GM12864 (cell line): ENCODE measurements around the gene SENP2.
"Not testable (repeated sequence)": the region's sequence is repeated elsewhere in the genome, so short reads cannot be mapped to it uniquely, and the experiment has no call there.

Experiments
- DNase-seq: peaks from one replicate; pipeline ENCODE4 v3.0.0-alpha.2; 2011; ENCODE audit warnings: low read depth
- H3K4me3 ChIP-seq: 2 replicates; pipeline ENCODE4 v1.5.1; 2011; ENCODE audit warnings: mild to moderate bottlenecking, low read depth, low read length, control low read depth
- TF ChIP-seq, protein P1 (sequence below): IDR thresholded peaks from 2 replicates; pipeline ENCODE4 v1.5.1; 2011; ENCODE audit warnings: low read depth, mild to moderate bottlenecking, moderate library complexity, low read length, control low read depth, inconsistent platforms; ENCODE audit errors: missing control alignments

Gene SENP2

DNA sequence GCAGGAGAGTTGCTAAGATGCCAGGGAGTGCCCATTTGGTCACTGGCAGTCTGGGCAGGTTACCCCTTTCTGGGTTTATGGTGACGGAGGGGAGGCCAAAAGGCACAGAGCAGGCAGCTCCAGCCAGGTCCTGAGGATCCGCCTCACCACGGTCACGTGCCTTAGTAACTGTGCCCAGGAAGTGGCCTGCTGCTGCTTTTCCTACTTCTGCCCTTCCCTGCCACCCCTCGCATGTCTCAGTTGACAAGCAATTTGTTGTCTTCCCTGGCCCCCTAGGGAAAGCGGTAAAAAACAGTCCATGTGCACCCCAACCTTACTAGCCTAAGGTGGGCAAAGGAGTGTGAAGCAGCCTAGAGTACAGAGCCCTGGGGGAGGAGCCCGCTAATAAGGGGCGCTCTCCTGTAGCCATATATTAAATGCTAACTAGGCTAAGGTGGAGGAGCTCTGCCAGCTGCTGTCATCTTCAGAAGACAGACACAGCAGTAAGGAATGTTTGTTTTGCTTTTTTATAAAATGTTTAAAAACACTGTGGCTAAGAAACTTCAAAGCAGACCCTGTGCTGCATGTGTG lies 24.6 kb upstream of the SENP2 start:
- no peak for DNase-seq
- H3K4me3 ChIP-seq = no peak overlapping the region
- TF ChIP-seq, protein P1, sequence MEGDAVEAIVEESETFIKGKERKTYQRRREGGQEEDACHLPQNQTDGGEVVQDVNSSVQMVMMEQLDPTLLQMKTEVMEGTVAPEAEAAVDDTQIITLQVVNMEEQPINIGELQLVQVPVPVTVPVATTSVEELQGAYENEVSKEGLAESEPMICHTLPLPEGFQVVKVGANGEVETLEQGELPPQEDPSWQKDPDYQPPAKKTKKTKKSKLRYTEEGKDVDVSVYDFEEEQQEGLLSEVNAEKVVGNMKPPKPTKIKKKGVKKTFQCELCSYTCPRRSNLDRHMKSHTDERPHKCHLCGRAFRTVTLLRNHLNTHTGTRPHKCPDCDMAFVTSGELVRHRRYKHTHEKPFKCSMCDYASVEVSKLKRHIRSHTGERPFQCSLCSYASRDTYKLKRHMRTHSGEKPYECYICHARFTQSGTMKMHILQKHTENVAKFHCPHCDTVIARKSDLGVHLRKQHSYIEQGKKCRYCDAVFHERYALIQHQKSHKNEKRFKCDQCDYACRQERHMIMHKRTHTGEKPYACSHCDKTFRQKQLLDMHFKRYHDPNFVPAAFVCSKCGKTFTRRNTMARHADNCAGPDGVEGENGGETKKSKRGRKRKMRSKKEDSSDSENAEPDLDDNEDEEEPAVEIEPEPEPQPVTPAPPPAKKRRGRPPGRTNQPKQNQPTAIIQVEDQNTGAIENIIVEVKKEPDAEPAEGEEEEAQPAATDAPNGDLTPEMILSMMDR = no peak

DNA sequence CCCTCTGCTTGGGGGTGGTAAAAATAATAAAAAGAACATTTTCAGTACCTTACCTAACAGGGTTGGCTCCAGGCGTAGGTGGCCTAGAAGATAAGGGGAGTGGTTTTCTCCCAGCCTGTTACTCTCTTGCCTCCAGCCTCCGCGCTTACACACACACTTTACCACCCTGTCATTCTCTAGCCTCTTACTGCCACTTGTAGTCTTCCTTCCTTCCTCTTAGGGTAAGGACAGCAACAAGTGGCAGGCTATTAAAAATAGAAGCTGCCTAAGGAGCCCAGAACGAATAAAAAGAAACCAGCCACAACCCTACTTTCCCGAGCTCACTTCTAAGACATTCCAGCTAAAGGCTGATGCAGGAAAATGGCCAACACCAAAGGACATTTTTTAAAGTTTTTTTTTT lies 24.1 kb upstream of the SENP2 start:
- H3K4me3 ChIP-seq = no peak overlapping the region
- DNase-seq = no peak
- TF ChIP-seq, protein P1 = no peak

DNA sequence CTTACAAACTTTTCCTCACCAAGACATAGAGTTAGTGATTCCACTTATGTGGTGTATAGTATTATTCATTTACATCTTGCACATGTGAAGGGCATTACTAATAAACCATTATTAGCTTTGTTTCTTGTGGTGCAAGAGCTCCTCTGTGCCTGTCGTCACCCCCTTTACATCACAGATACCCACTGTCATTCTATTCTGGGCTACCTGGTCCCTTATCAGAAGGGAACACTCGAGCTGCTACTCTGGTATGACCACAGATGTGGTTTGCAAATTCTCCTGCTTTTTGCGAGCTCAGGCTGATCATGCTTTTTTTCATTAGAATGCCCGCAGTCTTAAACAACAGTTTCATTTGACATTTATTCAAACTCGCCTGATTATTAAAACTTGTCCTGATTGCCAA lies 13.9 kb upstream of the SENP2 start:
- no peak for DNase-seq
- no peak overlapping the region for H3K4me3 ChIP-seq
- TF ChIP-seq, protein P1 = no peak

DNA sequence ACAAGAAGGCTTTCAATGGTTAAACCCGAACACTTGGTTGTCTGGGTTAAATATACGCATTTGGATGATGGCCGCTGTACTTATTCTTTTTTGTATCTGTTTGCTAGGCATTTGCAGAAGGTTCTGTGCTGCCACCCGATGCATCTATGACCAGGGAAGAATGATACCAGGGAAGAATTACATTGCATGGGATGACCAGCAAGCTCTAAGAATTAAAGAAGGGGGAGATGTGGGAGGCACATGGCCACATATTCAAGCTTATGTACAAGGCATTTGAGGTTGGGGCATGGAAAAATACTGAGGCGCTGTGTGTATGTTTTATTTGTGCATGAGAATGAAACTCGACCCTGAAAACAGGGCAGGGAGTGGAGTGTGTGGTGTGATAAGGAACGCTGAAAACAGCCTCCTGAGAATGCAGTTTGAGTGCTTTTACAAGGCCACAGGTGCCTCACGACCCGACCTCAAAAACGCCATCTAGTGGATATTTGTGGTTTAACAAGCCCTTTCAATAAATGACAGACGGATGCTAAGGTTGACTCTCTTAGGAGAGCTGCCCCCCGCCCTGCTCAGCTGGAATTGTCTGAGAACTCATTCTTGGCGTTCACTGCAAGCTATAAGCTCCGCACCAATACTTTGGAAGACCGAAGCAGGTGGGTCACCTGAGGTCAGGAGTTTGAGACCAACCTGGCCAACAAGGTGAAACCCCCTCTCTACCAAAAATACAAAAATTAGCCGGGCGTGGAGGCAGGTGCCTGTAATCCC lies 10.8 kb upstream of the SENP2 start:
- TF ChIP-seq, protein P1 = peak; percentile 61
- H3K4me3 ChIP-seq, DNase-seq: not testable (repeated sequence)

DNA sequence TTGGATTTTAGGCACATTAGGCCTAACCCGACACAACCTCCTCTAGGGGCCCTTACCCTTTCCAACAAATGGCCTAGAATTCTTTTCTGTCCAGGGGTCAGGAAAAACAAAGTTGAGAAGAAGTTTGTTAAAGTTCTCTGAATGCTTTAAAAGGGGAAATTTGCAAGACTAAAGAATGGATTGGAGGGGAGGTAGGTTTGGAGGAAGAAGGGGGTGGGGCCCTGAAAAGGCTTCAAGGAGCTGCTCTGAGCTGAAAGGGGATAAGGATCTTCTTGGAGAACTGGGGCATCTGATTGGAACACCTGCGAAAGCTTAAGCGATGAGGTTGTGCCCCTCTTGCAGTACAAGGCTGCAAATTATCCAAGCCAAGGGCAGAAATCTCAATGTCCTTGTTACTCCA lies 3.9 kb upstream of the SENP2 start:
- no peak overlapping the region for H3K4me3 ChIP-seq
- TF ChIP-seq, protein P1 = no peak

GRCh38 chr3:185582871-185583270 lies 3.2 kb upstream of the SENP2 start:
- no peak overlapping the region for H3K4me3 ChIP-seq
- peak; percentile 71 for DNase-seq
- TF ChIP-seq, protein P1 = no peak

More for the DNA sequence above, 3.9 kb upstream of the SENP2 start:
- DNase-seq = no peak

- DNase-seq = no peak
- H3K4me3 ChIP-seq = no peak overlapping the region
- TF ChIP-seq, protein P1 = no peak
Observed at GRCh38 chr3:185583925-185584324, 2.2 kb upstream of the SENP2 start.
